ENCODE measurements around the gene HACD1. TPM values are rescaled to one million over a fixed set of nuclear protein-coding genes. Genes with fewer than 3 reads are reported as not detected.

The HACD1 gene
- total RNA-seq, 1 donor from 2014 or later = 17.3 TPM

DNA sequence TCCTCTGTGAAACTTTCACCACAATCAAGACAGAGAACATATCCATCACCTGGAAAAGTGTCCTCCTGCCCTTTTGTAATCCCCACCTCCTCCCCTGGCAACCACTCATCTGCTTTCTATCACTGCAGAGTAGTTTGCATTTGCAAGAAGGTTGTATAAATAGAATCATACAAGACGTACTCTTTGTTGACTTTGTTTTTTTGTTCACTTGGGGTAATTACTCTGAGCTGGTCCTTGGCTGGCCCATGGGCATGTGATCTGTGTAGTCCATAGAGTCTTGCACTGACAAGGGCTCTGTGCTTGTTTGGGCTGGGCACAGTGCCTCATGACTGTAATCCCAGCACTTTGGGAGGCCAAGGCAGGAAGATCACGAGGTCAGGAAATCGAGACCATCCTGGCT, 7.8 kb upstream of the HACD1 start:
- no peak overlapping the region for H3K4me3 ChIP-seq (ENCODE audit: low read depth, low read length)
- no peak for DNase-seq (ENCODE audit: low read depth)
- no peak for TF ChIP-seq CTCF (conservative IDR thresholded peaks at IDR 0.05; ENCODE audit: low read depth, low read length)

DNA sequence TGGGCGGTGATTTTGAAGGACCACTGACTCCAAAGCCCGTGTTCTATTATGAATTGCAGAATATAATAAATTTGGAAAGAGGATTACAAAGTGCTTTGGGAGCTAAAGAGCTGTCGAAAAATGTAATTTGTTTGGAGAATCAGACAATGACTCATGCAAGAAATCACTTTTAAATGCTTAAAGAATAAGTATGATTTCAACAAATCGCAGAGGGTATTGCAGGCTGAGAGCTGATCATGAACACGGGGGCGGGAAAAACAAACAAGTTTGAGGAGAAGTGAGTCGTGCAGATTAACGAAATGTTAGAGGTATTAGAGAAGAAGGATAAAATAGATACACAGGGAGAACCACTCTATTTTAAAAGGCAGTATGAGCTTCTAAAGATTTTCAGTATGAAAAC, 4.9 kb upstream of the HACD1 start:
- TF ChIP-seq CTCF (conservative IDR thresholded peaks at IDR 0.05; ENCODE audit: low read depth, low read length) = no peak
- no peak overlapping the region for H3K4me3 ChIP-seq (ENCODE audit: low read depth, low read length)
- DNase-seq (ENCODE audit: low read depth) = no peak

GRCh38 chr10:17616403-17617030, 657 bp downstream of the HACD1 start:
- DNase-seq (ENCODE audit: low read depth) = no peak
- H3K4me3 ChIP-seq (ENCODE audit: low read depth, low read length) = peak overlapping the region; percentile 75
- TF ChIP-seq CTCF (conservative IDR thresholded peaks at IDR 0.05; ENCODE audit: low read depth, low read length) = no peak

- no peak for TF ChIP-seq CTCF (conservative IDR thresholded peaks at IDR 0.05; ENCODE audit: low read depth, low read length)
- no peak for DNase-seq (ENCODE audit: low read depth)
- no peak overlapping the region for H3K4me3 ChIP-seq (ENCODE audit: low read depth, low read length)
Measured at GRCh38 chr10:17609523-17610079, 7.6 kb downstream of the HACD1 start.

DNA sequence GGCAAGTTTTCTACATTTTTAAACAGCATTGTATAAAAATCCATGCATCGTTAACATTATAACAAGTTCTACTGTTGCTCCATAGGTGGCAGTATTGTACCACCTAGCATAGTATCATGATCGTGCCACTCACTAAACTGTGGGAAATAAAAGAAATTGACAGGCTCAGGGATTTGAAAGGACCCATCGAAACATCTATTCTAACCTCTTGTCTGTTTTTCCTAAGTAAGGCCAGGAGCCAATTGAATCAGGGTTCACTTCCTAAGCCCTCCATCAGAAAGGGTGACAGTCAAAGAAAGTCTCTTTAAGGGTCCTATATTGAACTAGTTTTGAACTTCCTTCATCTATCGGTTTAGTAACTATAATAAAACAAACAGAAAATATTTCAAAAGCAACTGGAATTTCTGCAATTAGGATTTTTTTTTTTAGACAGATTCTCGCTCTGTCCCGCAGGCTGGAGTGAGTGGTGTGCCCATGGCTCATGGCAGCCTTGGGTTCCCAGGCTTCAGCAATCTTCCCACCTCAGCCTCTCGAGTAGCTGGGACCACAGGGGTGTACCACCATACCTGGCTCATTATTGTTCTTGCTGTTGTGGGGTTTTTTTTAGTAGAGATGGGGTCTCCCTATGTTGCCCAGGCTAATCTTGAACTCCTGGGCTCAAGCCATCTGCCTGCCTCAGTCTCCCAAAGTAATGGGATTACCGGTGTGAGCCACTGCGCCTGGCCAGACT, 9.4 kb downstream of the HACD1 start:
- no peak overlapping the region for H3K4me3 ChIP-seq (ENCODE audit: low read depth, low read length)
- DNase-seq (ENCODE audit: low read depth) = no peak
- peak; percentile 88 for TF ChIP-seq CTCF (conservative IDR thresholded peaks at IDR 0.05; ENCODE audit: low read depth, low read length)

- TF ChIP-seq CTCF (conservative IDR thresholded peaks at IDR 0.05; ENCODE audit: low read depth, low read length) = no peak
- DNase-seq (ENCODE audit: low read depth) = no peak
- no peak overlapping the region for H3K4me3 ChIP-seq (ENCODE audit: low read depth, low read length)
Measured at GRCh38 chr10:17607060-17607459, 10.1 kb downstream of the HACD1 start.

All from epithelial cell of proximal tubule (primary cell).